Neural crest cell (in vitro differentiated cells): ENCODE data around the gene COLQ. TPM values are rescaled to one million over a fixed set of nuclear protein-coding genes. Genes with fewer than 3 reads are reported as not detected.

Source experiments
- DNase-seq: peaks from one replicate; pipeline ENCODE4 v3.0.0; 2021; ENCODE audit warnings: low read depth, mixed read lengths, low spot score
- H3K27ac Mint-ChIP-seq: one replicate; pipeline ENCODE4 v1.8.0; 2021; ENCODE audit warnings: mild to moderate bottlenecking, mixed read lengths; ENCODE audit not compliant: unreplicated experiment
- H3K27me3 Mint-ChIP-seq: 2 replicates; pipeline ENCODE4 v1.8.0; 2021; ENCODE audit warnings: low read depth, mild to moderate bottlenecking, mixed read lengths
- H3K36me3 Mint-ChIP-seq: 2 replicates; pipeline ENCODE4 v1.8.0; 2021; ENCODE audit warnings: low read depth, mild to moderate bottlenecking, mixed read lengths
- H3K4me1 Mint-ChIP-seq: 2 replicates; pipeline ENCODE4 v1.8.0; 2021; ENCODE audit warnings: mixed read lengths
- H3K4me3 Mint-ChIP-seq: one replicate; pipeline ENCODE4 v1.8.0; 2021; ENCODE audit warnings: mild to moderate bottlenecking, mixed read lengths
- H3K9me3 Mint-ChIP-seq: 2 replicates; pipeline ENCODE4 v1.8.0; 2021; ENCODE audit warnings: mixed read lengths
- CTCF ChIP-seq: fragments of 200-600 bp; sonication (generic); conservative IDR thresholded peaks from 2 replicates; pipeline ENCODE4 v1.5.0; 2021; ENCODE audit warnings: antibody characterized with exemption, mild to moderate bottlenecking
- total RNA-seq: library from RNA; stranded (reverse); gene quantifications from 2 replicates; pipeline ENCODE4 v1.2.1, GENCODE V29; 2021

Gene COLQ
- total RNA-seq, 1 donor from 2014 or later: 3.2 TPM

DNA sequence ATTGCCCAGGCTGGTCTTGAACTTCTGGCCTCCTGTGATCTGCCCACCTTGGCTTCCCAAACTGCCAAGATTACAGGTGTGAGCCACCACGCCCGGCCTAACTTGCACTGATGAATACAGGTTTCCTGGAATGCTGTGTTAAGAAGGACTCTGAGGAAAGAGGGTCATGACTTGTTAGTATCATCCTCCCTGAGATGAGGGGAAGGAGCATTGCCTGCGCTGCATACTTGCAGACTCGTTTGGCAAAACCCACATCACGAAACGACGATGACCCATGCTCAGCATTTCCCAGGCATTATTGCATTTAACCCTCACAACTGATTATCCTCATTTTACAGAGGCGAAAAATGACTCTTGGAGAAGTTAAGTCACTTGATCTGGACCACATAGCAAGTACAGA lies 18.9 kb downstream of the COLQ start:
- no peak overlapping the region for H3K4me3 Mint-ChIP-seq

GRCh38 chr3:15501126-15501525 lies 20.4 kb downstream of the COLQ start:
- no peaks in the 10 kb centered on the region for H3K9me3 Mint-ChIP-seq
- H3K4me3 Mint-ChIP-seq: no peak overlapping the region
- no peak overlapping the region for H3K27ac Mint-ChIP-seq
- H3K27me3 Mint-ChIP-seq: no peaks in the 10 kb centered on the region
- TF ChIP-seq CTCF: no peak
- H3K4me1 Mint-ChIP-seq: peaks cover 10% of the 10 kb centered on the region
- no peaks in the 10 kb centered on the region for H3K36me3 Mint-ChIP-seq
- DNase-seq: no peak

More for the DNA sequence above, 18.9 kb downstream of the COLQ start:
- H3K27ac Mint-ChIP-seq: peak overlapping the region; percentile 19
- no peak for TF ChIP-seq CTCF
- no peak for DNase-seq
- H3K36me3 Mint-ChIP-seq: no peaks in the 10 kb centered on the region
- H3K4me1 Mint-ChIP-seq: no peaks in the 10 kb centered on the region
- H3K27me3 Mint-ChIP-seq: no peaks in the 10 kb centered on the region
- H3K9me3 Mint-ChIP-seq: no peaks in the 10 kb centered on the region

DNA sequence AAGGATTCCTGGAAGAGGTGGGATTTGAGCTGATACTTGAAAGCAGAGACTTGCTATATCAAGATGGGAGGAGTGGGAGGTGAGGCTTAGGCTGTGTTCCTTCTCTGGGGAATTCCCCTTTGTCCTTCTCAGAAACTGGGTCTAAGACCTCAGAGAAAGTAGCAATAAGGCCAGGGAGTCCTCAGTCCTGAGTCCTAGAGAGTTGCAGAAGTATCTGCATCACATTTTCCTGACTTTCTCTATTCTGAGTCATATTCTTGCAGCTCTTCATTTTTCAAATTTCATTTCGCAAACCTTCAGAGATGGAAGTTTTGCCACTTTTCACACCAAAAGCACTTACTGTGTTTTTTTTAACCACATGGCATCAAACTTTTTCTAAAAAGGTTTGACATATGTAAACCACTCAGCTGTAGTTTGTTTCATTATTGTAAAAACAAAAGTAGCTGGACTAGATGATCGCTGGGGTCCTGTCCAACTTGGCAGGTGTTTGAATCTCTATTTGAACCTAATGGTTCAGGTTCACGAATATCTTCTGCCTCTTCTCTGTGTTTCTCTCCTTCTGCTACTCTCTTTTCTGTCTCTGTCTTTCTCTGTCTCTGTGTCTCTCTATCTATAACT lies 21.3 kb downstream of the COLQ start:
- Mint-ChIP-seq H3K9me3 (no peaks in the 10 kb centered on the region), H3K4me1 (peaks cover 19% of the 10 kb centered on the region), H3K27me3 (no peaks in the 10 kb centered on the region), H3K4me3 (no peak overlapping the region), H3K27ac (no peak overlapping the region), H3K36me3 (no peaks in the 10 kb centered on the region)
- no peak for DNase-seq
- TF ChIP-seq CTCF: no peak

- Mint-ChIP-seq H3K4me1 (peaks cover 22% of the 10 kb centered on the region), H3K4me3 (no peak overlapping the region), H3K27me3 (no peaks in the 10 kb centered on the region), H3K36me3 (no peaks in the 10 kb centered on the region), H3K27ac (no peak overlapping the region), H3K9me3 (no peaks in the 10 kb centered on the region)
- no peak for DNase-seq
- TF ChIP-seq CTCF: no peak
These were observed 22.0 kb downstream of the COLQ start for GRCh38 chr3:15499536-15499935.

DNA sequence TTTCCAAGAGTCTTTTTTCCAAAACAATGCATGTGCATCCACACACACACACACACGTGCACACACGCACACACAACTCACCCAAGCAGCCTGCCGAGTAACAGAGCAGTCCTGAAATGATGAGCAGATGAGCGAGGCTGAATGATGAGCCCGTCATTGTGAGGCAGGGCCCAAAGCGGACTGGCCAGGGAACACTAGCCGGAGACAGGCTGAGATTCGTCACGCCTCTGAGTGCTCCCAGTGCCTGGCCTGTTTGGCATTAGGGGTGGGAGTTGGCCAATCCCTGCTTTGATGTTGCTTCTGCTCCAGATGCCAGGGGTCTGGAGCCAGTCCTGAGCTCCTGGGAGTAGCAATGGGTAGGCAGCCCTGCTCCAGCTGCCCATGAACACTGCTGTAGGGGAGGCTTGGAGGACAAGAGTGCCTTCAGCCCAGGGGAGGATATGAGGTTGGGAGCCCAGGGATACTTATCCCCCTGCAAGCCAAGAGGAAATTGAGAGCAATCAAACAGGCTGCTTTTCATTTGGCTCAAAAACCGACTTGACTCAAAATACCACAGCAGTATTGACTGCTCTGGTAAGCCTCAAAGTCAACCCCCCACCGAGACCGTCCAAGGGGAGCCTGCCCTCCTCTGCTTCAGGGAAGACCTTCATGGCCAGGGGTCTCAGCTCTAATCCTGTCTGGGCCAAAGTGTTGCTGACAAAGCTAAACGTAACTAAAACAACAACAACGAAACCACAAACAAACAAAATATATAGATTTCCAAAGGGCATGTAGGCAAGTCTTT lies 22.9 kb downstream of the COLQ start:
- no peak overlapping the region for H3K4me3 Mint-ChIP-seq
- H3K27me3 Mint-ChIP-seq: no peaks in the 10 kb centered on the region
- H3K9me3 Mint-ChIP-seq: no peaks in the 10 kb centered on the region
- no peak overlapping the region for H3K27ac Mint-ChIP-seq
- DNase-seq: no peak
- no peak for TF ChIP-seq CTCF
- no peaks in the 10 kb centered on the region for H3K36me3 Mint-ChIP-seq
- H3K4me1 Mint-ChIP-seq: peaks cover 22% of the 10 kb centered on the region
